ENCODE measurements around the gene RAB4B.
"Not testable (repeated sequence)": the region's sequence is repeated elsewhere in the genome, so short reads cannot be mapped to it uniquely, and the experiment has no call there.

Gene RAB4B, protein sequence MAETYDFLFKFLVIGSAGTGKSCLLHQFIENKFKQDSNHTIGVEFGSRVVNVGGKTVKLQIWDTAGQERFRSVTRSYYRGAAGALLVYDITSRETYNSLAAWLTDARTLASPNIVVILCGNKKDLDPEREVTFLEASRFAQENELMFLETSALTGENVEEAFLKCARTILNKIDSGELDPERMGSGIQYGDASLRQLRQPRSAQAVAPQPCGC

DNA sequence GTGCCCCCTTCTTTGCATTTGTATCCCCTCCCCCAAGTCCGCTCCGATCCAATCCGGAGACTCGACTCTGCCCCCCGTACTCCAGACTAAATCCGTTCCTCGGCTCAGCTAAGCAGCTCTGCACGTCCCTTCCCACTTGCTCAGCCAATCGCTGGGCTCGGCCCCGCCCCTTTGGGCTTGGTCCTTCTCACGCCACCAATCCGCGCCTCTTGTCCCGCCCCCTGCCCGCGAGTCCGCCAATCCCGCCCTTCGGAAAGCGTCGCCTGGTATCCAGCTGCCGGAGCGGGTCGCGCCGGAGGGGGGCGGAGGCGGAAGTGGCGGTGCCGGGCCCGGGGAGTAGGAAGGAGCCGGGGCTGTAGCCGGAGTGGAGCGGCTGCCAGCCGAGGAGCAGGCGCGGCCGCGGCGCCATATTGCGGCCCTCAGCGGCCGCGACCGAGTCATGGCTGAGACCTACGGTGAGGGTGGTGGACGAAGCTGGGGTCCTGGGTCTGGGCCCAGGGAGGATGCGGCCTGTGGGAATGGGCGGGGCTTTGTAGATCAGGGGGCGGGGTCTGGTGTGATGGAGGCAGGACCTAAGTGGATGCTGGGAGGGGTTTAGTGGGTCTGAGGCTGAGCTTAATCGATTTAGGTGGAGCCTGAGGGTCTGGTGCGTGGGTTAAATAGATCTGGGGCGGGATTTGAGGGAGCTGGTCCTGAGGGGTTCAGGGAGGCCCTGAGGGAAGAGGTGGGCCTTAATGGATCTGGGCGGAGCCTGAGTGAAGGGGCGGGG lies at the start of gene RAB4B:
RAB4B (plus strand) TSS at position 311 of the 769 bp plus-strand sequence; CDS start at position 440, 129 bp downstream.
- DNase-seq = peak; percentile 99 to 100

DNA sequence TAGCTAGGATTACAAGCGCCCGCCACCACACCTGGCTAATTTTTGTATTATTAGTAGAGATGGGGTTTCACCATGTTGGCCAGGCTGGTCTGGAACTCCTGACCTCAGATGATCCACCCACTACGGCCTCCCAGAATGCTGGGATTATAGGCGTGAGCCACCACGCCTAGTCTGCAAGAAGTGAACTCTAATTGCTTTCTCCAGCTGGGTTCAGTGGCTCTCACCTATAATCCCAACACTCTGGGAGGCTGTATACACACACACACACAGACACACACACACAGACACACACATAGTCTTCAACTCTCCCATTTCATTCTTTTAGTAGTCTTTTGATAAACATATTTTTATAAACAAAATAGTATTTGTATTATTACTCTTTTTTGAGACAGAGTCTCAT lies 48.0 kb upstream of the RAB4B start:
- not testable (repeated sequence) for DNase-seq

DNA sequence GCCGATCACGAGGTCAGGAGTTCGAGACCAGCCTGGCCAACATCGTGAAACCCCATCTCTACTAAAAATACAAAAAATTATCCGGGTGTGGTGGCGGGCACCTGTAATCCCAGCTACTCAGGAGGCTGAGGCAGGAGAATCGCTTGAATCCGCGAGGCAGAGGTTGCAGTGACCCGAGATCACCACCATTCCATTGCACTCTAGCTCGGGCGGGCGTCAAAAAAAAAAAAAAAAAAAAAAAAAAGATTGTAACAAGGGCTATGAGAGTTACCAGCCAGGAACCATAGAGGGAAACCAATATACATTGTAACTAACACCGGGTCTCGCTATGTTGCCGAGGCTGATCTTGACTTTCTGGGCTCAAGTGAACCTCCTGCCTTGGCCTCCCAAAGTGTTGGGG lies 45.7 kb upstream of the RAB4B start:
- not testable (repeated sequence) for DNase-seq

DNA sequence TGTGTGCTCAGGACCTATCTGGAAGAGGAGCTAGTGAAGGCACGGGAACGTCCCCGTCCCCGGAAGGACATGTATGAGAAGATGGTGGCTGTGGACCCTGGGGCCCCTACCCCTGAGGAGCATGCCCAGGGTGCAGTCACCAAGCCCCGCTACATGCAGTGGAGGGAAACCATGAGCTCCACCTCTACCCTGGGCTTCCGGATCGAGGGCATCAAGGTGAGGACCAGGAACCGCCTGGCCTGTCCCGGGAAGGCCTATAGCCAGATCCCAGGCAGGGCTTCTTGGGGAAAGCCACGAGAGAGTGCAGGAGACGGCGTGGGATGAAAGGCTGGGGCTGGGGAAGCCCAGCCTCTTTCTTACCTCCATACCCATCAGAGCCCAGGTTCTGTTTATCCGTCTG lies 44.9 kb upstream of the RAB4B start:
- DNase-seq = no peak

DNA sequence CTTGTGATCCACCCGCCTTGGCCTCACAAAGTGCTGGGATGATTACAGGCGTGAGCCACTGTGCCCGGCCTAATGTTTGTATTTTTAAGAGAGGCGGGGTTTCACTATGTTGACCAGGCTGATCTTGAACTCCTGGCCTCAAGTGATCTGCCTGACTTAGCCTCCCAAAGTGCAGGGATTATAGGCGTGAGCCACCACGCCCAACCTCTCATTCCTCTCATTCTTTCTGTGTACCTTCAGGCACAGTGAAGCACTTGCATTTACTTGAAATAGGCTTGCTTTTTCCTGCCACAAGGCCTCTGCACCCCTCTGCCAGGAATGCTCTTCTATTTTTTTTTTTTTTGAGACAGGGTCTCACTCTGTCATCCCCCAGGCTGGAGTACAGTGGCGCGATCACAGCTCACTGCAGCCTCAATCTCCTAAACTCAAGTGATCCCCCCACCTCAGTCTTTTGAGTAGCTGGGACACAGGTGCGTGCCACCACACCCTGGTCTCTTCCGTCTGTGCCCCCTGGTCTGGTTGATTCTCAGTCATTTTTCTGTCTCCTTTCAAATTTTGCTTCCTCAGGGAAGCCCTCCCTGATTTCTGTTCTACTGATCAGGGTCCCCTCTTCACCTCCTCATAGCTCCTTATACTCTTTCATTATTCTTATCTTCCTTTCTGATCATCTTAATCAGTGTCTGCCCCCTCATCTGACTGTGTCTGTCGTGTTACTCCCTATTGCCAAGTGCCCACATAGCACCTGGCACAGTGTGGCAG lies 42.9 kb upstream of the RAB4B start:
- no peak for DNase-seq

DNA sequence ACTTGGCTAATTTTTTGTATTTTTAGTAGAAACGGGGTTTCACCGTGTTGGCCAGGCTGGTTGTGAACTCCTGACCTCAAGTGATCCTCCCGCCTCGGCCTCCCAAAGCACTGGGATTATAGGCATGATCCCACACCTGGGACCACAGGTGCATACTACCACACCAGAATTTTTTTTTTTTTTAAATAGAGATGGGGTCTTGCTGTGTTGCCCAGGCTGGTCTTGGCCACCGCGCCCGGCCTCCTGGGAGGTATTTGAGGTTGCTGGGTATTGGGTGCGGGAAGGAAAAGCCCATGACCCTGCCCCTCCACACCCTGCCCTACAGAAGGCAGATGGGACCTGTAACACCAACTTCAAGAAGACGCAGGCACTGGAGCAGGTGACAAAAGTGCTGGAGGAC lies 41.4 kb upstream of the RAB4B start:
- no peak for DNase-seq

DNA sequence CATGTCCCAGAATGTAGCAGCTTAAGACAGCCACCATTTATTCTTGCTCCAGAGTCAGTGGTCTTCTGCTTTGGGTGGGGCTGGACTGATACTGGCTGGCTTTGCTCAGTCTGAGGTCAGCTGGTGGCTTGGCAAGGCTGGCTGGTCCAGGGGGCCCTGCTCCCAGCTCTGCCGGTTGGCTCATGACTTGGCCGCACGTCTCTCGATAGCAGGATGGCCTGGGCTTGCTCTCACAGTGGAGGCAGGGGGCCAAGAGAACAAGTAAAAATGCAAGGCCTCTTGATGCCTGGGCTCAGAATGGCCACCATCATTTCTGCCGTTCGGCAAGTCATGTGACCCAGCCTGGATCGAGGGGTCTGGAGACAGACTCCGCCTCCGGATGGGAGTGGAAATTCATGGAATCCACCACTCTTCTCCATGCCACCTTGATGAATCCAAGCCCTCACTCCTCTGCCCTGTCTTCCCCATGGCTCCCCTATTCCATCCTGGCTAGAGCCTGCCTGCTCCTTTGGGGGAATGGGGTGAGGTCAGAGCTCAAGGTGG lies 40.9 kb upstream of the RAB4B start:
- DNase-seq = no peak

DNA sequence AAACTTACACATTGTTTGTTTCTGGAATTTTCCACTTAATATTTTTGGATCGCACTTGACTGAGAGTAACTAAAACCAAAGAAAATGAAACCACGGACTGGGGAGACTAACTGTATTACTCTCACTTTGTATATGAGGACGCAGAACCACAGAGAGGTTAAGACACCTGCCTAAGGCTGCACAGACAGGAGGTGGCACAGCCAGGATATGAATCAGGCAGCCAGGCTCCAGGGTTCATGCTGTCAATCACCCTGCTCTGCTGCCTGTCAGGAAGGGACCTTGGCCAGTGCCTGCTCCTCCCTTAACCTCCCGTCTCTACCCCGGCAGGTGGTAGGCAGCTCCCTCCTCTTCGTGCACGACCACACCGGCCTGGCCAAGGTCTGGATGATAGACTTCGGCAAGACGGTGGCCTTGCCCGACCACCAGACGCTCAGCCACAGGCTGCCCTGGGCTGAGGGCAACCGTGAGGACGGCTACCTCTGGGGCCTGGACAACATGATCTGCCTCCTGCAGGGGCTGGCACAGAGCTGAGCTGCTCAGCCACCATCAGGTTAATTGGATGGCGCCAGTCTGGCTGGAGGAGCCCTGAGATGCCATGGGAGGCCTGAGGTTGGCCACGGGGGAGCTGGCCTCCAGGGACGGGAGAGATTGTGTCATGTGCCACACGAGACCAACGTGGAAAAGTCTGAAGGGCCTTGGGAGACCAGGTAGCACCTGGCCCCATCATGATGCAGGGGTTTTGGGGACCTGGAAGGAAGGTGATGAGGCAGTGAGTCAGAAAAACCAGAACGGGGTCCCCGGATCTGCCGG lies 38.8 kb upstream of the RAB4B start:
- no peak for DNase-seq

DNA sequence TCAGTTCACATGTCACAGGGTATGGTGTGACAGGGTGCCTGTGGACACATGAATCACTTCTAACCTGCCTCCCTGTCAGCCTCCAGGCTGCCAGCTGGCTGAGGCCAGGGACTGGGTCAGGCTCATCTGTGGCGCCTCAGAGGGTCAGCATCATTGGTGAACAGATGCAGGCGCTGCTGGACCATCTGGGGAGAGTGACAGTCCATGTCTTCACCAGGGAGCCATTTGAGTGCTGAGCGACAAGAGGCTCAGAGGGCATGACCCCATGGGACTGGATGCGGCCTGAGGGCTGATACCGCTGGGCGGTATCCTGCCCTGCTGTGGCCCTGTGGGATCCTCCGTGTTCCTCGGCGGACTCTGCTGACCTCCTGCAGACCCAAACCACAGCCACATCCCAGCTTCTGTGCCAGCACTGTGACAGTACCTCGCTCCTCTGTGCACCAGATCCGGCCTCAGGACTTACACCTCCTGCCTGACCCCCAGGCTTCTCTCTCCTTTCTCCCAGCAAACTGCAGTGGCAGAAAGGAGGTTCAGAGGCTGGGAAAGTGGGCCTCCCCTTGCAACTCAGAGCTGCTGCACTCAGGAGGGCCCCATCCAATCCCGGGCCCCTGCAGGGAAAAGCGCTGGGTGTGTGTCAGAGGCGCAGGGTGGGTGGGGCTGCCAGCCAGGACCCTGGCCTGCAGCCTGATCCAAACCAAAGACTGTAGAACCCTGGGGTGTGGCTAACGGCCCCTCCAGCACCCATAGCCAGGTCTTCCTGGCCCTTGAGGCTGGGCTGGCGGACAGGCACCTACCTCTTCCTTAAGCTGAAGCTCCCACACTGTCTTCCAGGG lies 38.0 kb upstream of the RAB4B start:
- DNase-seq = no peak

DNA sequence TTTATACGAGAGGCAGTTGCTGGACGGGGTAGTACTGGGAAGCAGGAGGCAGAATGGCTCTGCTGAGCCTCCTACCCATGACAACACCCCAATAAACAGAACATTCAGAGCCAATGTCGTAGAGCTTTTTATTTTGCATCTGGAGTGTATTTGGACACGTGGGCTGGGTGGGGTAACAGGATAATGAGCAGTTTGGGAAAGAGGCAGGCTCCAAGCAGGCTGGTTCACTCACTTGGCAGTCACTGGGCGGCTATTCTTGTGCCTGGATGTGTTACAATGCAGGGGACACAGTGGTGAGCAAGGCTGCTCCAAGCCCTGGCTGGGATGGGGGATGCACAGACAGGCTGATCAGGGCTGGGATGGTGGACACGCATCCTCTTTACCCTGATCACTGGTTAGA lies 37.3 kb upstream of the RAB4B start:
- DNase-seq = no peak

DNA sequence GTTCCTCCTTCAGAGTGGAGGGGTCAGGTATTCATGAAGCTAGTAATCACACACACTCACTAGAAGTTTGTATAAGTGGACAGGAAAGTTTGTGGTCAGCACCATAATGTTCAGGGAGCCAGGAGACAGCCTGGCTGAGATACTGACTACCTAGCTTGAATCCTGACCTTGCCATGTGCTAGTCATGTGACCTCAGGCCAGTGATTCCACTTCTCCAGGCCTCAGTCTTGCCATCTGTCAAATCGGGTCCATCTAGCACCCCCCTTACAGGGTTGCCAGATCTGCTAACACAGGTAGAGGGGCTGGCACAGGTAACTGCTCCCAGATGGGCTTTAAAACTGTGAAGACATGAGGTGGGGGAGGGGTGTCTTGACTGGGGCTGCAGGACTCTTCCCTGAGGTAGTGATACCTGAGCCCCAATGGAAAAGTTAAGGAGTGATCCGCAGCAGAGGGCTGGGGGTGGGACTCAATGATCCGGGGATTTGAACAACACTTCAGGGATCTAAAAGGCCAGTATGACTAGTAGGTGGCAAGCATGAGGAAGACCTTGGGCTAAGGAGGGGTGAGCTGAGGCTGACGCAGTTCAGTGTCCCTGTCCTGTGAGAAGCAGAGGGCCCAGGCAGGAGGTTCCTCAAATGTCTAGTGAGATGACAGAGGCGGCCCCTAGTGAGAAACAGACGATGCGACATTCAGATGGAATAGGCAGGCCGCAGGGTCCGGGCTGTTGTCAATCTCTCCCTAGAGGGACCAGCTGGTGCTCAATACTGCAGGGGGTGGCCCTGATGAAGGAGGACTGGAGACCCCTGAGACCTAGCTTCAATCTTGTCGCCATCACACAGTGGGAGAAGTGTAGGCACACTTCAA lies 36.3 kb upstream of the RAB4B start:
- no peak for DNase-seq

DNA sequence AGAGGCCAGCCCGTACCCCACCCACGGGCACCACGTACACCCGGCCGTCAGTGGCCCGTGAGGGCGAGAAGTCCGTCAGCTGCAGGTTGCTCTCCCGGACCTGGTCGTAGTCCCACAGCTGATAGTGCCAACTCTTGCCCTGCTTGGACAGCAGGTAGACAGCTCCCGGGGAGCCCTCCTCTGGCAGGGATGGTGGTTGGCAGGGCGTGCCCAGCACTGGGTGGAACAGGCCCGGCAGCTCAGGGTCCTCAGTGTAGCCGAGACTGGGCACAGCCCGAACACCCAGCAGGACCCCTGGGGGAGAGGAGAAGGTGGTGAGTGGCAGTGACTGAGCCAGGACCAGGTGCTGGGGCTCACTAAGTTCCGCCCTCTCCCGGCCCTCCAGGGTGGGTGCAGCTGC lies 35.6 kb upstream of the RAB4B start:
- DNase-seq = no peak

DNA sequence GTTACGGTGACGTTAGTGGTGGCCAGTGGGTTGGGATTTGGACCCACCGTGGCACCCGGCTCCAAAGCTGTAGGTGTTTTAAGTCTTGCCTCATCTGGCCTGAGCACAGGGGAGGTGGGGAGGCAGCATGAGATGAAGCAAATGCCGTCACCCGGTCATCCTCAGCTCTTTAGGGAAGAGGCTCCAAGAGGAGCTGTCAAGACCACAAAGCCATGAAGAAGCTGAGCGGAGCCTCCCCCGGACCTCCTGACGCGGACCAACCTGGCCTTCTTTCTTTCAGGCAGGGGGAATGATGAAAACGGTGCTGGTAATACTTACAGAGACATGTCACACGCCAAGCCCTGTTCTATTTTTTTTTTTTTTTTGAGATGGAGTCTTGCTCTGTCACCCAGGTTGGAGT lies 35.2 kb upstream of the RAB4B start:
- DNase-seq = no peak

DNA sequence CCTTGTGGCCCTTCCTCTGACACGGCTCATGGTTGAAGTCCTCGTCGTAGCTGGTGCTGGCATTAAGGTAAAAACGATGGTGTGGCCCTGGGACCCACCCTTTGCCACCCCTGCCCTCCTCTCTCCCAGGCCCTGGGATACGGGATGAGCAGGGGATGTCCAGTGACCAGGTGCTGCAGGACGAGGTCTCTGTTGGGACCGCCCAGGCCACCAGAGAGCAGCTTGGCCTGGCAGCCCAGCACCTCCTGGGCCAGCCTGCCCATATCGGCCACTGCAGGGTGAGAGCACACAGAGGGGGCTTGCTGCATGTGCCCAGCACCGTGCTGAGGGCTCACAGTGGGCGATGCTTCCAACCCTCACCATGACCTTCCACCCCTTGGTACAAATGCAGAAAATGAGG lies 34.1 kb upstream of the RAB4B start:
- DNase-seq = no peak

DNA sequence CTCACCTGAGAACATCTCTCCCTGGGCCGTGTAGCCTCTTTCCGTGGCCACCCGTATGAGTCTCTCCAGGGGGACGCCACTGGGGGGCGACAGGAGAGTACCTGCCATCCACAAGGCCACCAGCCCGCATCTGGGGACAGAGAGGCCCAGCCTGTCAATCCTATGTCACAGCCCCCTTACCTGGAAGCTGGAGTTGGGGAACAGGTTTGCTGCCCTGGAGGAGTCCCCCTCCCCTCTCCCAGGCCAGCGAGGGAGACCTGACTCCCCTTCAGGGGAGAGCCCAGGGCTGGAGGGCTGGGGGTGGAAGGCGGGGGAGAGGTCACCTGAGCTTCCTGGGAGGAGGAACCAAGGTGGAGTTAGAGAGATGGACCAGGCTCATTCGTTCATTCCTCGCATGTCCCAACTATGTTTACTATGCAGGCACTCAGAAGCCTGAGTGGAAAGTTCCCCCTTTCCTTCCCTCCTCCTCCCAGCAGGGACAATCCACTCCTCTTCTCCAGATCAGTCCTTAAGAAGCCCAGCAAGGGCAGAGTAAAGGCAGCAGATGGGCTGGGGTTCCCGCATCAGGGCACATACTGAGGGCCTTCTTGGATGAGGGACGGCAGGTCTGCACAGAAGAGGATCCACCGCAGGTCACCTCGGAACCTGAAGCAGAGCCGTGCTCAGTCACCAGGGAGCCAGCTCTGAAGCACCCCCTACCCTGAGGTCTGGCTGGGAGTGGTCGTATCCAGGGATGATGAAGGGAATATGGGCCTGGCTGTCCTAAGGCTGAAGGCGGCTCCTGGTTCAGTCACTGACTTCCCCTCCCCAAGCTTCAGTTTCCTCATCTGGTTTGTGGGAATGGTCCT lies 33.3 kb upstream of the RAB4B start:
- DNase-seq = no peak

DNA sequence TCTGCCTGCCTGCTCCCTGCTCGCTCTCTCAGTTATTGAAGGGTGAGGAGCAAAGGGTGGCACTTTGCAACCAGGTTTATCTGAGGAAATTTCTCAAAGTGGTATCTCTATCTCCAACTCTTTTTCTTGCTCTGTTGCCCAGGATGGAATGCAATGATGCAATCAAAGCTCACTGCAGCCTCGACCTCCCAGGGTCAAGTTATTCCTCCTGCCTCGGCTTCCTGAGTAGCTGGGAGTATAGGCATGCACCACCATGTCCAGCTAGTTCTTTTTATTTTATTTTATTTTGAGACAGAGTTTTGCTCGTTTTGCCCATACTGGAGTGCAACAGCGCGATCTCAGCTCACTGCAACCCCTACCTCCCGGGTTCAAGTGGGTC lies 32.7 kb upstream of the RAB4B start:
- DNase-seq = no peak

DNA sequence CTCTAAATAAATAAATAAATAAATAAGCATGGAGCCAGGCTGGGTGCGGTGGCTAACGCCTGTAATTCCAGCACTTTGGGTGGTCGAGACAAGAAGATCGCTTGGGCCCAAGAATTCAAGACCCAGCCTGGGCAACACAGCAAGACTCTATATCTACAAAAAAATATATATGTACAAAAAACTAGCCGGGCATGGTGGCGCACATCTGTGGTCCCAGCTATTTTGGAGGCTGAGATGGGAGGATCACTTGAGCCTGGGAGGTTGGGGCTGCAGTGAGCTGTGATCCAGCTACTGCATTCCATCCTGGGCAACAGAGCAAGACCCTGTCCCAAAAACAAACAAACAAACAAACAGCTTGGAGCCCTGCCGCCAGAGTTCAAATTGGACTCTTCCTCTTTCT lies 30.5 kb upstream of the RAB4B start:
- DNase-seq = no peak

DNA sequence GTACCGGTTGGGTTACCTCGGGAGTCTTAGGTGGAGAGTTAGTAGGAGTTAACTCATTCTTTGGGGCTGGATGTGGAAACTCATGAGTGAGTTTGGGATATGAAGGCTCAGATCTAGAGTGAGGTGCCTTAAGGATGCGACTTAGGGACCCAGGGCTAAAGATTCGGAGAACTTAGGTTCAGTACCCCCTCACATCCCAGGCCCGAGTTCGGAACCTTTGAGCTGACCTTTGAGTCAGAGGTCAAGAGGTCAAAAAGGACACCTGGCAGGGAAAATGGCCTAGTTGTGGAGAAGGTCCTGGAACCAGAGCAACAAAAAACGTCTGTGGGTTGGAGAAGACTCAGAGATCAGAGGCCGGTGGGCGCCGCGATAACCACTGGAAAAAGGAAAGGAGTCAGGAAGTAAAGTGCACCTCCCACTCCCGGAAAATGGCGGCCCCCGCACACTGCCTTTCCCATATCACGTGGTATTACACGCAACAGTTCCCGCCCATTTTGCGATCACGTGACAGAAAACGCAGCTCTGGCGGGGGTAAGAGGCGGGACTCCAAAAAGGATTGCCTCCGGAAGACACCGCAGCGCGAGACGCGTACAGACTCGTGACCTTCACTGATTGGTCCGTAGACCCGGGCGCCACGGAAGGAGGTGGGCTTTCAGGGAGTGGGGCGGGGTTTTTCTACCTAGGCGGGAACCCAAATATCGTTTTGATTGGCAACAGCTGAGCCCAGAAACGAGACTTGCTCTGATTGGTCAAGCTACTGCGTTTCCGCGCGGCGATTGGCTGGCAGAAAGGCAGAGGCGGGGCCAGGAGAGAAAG lies 27.8 kb upstream of the RAB4B start, which contains the start of gene ACTMAP:
ACTMAP (minus strand) TSS at position 420 of the 816 bp plus-strand sequence. CDS start 674 bp downstream, outside the sequence.
- peak; percentile 99 for DNase-seq
